Measurements from ENCODE around the gene BMPR1B.
"Not testable (repeated sequence)": the region's sequence is repeated elsewhere in the genome, so short reads cannot be mapped to it uniquely, and the experiment has no call there.

The BMPR1B gene

GRCh38 chr4:95038791-95039190 is 281.0 kb downstream of the BMPR1B start:
- DNase-seq (ENCODE audit: low read depth) = no peak

GRCh38 chr4:95044324-95044837 is 286.6 kb downstream of the BMPR1B start:
- no peak for DNase-seq (ENCODE audit: low read depth)

DNA sequence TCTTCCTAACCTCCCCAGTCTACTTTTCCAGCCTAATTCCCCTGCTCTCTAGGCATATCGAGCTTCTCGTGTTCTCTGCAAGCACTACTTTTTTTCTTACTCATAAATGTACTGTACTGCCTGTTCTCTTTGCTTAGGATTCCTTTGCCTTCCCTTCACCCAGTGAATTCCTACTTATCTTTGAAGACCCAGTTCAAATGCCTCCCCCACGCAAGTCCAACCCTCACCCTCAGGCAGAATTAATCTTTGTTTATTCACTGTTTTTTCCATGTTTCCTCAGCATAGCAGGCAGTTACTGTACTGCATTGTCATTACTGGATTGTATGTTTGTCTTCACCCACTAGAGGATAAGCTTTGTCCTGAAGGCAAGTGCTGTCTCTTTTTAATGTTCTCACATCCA is 287.7 kb downstream of the BMPR1B start:
- DNase-seq (ENCODE audit: low read depth) = peak; percentile 28

DNA sequence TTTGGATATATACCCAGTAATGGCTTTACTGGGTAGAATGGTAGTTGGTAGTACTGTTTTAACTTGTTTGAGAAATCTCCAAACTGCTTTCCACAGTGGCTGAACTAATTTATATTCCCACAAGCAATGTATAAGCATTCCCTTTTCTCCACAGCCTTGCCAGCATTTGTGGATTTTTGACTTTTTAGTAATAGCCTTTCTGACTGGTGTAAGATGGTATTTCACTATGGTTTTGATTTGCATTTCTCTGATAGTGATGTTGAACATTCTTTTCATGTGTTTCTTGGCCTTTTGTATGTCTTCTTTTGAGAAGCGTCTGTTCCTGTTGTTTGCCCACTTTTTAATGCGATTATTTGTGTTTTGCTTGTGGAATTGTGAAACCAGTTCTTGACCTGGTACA is 290.5 kb downstream of the BMPR1B start:
- no peak for DNase-seq (ENCODE audit: low read depth)

DNA sequence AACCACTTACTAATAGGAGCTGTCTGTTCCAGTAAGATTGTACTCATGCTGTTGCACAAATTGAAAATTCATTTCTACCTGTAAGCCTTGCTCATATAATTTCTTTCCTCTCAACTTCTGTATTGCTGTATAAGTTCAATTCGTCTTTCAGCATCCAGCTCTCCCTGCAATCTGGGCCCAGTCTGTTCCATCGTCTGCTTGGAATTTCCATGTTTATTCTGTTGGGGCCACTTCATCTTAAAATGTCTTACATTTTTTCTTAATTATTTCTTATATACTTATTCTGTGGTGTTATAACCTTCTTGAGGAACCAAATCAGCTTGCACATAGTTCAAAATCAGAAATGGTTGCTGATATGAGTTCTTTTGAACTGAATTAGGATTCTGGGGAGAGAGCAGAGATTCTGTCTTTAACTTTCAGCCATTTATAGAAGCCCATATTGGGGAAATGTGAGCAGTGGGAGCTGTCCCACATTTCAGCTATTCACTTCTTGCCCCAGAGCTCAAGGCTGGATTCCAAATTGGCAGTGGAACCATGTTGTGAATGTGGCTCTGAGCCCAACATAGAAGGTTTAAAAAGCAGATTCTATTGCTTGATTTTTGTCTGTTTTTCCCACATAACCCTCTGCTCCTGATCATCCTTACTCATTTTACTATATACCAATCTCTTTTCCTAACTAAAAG is 291.9 kb downstream of the BMPR1B start:
- no peak for DNase-seq (ENCODE audit: low read depth)

- no peak for DNase-seq (ENCODE audit: low read depth)
Observed at GRCh38 chr4:95050980-95051701, 293.4 kb downstream of the BMPR1B start.

- DNase-seq (ENCODE audit: low read depth) = no peak
Observed at GRCh38 chr4:95051702-95052020, 293.9 kb downstream of the BMPR1B start.

- no peak for DNase-seq (ENCODE audit: low read depth)
Observed at GRCh38 chr4:95058991-95059390, 301.2 kb downstream of the BMPR1B start.

- peak; percentile 8 for DNase-seq (ENCODE audit: low read depth)
Observed at GRCh38 chr4:95059663-95060062, 301.9 kb downstream of the BMPR1B start.

DNA sequence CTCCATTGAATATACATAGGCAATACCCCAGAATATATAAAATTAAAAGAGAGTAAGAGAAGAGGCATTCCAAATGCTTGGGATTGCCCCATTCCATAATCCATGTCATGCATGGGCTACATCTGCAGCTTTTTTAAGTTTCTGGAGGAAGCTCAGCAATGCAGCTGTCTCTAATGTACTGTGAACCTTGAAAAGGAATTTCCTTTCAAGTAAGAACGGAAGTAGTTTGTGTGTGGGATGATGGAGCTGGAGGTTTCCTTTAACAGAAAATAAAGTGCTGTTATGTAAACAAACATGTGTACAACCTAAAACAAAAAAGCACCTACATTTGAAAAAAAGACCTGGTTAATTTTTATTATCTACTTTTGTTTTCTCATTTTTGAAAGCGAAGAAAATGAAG is 303.5 kb downstream of the BMPR1B start:
- peak; percentile 36 for DNase-seq (ENCODE audit: low read depth)

- DNase-seq (ENCODE audit: low read depth) = not testable (repeated sequence)
Observed at GRCh38 chr4:95061801-95062200, 304.0 kb downstream of the BMPR1B start.

- DNase-seq (ENCODE audit: low read depth) = peak; percentile 10
Observed at GRCh38 chr4:95066050-95066449, 308.3 kb downstream of the BMPR1B start.

DNA sequence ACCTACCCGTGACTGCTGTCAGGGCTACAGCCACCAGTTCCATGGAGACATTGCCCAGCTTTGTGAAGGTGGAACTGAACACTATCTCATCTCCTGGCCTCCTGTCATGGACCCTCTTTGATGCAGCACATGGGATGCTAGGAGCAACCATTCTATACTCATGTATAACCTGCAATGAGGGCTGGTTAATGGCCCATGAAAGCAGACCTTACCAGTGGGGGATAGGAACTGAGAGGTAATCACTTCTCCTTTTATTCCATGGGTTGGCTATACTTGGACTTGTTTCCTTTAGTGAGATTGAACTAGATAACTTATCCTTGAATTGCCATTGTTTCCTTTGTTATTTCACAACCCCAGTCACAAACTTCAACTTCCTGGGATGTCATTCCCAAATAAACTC is 310.6 kb downstream of the BMPR1B start:
- no peak for DNase-seq (ENCODE audit: low read depth)

DNA sequence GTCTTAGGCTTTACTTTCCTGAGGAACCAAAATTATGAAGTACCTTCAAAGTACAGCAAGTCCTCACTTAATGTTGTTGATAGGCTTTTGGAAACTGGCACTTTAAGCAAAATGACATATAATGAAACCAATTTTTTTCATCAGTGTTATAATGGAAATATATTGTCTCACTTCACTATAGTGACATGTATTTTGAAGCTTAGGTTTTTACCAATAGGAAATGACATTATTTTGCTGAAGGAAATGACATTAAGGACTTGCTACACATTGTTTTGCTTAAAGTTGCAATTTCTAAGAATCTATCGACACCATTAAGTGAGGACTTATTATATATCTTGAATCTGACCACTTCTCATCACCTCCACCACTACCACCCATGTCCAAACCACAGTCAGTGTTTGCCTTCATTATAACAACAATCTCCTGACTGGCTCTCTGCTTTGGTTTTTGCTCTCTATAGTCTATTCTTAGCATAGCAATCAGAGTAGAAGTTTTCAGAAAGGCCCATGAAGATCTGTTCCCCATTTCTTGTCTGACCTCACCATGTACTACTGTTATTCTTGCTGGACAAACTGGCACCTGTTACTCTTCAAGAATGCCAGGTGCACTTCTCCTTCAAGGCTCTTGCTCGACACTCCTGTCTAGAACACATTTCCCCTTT is 311.2 kb downstream of the BMPR1B start:
- no peak for DNase-seq (ENCODE audit: low read depth)

GRCh38 chr4:95071851-95072250 is 314.1 kb downstream of the BMPR1B start:
- no peak for DNase-seq (ENCODE audit: low read depth)

GRCh38 chr4:95073646-95074045 is 315.9 kb downstream of the BMPR1B start:
- no peak for DNase-seq (ENCODE audit: low read depth)

GRCh38 chr4:95077864-95078263 is 320.1 kb downstream of the BMPR1B start:
- peak; percentile 53 for DNase-seq (ENCODE audit: low read depth)

DNA sequence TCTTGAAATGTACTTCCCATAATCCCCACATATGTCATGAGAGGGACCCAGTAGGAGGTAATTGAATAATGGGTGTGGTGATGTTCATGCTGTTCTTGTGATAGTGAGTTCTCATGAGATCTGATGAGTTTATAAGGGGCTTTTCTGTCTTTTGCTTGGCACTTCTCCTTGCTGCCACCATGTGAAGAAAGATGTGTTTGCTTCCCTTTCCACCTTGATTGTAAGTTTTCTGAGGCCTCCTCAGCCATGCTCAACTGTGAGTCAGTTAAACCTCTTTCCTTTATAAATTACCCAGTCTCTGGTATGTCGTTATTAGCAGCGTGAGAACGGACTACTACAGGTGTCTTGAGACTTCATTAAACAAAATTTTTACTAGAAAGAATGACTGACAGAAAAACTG is 323.2 kb downstream of the BMPR1B start:
- no peak for DNase-seq (ENCODE audit: low read depth)

GRCh38 chr4:95084584-95084983 is 326.8 kb downstream of the BMPR1B start:
- no peak for DNase-seq (ENCODE audit: low read depth)

DNA sequence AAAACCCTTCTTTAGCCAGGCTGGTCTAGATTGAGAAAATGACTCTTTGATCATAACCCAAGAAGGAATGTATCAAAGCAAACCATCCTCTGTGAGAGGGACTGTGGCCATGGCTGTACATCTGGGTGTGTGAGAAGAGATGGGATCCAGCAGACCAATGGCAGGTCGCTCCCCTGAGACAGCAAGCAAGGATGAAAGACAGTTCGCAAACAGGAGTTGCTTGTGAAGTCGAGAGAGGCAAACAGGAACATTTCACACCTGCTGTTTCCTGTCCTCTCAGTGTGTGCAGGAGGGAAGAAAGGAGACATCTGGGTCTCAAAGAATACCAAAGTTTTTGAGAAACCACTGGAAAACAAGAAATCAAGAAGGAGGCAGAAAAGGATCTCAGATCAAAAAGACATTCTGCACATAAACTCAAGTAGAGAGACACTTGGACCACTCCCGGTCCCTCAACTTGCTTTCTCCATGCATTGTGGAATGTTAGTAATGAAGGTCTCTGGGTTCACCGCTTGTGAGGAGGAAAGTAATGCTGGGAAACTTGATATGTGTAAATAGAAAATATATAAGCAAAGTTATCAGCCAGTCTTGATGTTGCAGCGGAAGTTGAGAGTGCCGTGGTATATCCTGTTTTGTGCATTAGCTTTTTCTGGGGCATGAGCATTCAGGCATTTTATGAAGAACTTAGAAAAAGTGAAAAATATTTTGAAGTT is 327.5 kb downstream of the BMPR1B start:
- no peak for DNase-seq (ENCODE audit: low read depth)

DNA sequence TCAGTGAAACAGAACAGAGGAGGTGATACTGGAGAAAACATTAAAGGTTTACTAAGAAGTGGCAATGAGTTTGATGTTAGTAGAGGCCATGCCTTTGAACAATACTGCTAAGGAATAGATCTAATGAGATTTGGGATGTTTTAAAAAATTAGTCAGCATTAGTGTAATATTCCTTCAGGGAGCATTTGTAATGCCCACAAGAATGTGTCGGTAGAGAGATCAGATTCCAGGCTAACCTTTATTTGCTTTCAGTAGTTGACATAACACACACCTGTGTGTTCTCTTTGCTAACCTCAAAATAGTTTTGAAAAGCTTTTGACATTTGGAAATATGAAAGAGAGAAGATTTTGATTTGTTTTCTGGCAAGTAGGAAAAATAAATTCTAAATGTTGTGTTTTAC is 328.8 kb downstream of the BMPR1B start:
- DNase-seq (ENCODE audit: low read depth) = no peak

DNA sequence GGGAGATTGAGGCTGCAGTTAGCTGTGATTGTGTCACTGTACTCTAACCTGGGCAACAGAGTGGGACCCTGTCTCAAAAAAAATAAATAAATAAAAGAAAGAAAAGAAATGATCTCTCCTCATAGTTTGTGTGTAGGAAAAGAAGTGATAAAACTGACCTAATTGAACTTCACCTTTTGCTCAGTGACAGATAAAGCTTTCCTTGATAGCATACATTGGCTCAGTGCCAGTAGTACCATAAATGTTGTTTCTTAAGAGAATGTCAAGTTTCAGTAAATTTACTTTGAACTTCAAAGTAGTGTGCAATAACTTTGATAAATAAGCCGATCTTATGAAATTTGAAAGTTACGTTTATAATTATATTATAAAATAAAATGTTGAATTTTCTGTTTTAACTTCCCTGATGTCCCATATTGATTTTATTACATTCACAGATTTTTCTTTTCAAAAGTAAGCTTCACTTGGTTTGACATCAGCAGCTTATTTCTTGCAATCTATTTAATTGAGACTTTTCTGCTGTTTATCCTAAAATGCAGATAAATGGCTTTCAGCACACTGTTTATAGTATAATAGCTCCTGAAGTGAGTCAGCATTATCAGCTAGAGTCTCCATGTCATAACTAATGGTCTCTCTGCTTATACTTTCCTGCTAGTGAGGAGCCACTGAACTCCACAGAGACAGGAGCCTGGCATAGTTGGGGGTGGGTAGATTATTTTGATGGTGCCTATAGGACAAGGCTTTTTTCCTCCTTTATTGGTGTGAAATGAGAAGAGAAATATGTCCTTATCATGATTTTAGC is 330.1 kb downstream of the BMPR1B start:
- peak; percentile 50 for DNase-seq (ENCODE audit: low read depth)
